ENCODE data around the gene MT3. TPM values are rescaled to one million over a fixed set of nuclear protein-coding genes. Genes with fewer than 3 reads are reported as not detected.

MT3 gene
- total and polyA plus RNA-seq, 9 of the 15 experiments (the other 6 are each of a cell fraction or from before 2014, with no cell fraction given) = not detected

GRCh38 chr16:56616608-56617211 lies 27.4 kb downstream of the MT3 start:
- no peak for ATAC-seq
- no peaks in the 10 kb centered on the region for H4K20me1 ChIP-seq (replicated peaks; ENCODE audit: control insufficient read depth, insufficient read depth, low read length)
- H3K9ac ChIP-seq (ENCODE audit: insufficient read depth in 1 of 2, low read depth in 2 of 2, low read length in 2 of 2) = no peak overlapping the region
- H3K36me3 ChIP-seq (ENCODE audit: control insufficient read depth, insufficient read depth, low read length) = no peaks in the 10 kb centered on the region
- peaks cover 0 to 6% of the 10 kb centered on the region in 2 experiments; a peak in 1 of 5 replicates for H3K4me1 ChIP-seq (replicated peaks in 1 of 2; ENCODE audit: control insufficient read depth in 2 of 2, insufficient read depth in 2 of 2, low read length in 2 of 2)
- no peak for FAIRE-seq
- H3K79me2 ChIP-seq (ENCODE audit: control insufficient read depth, insufficient read depth, low read length) = no peaks in the 10 kb centered on the region
- H3K27me3 ChIP-seq (ENCODE audit: control insufficient read depth in 2 of 2, insufficient read depth in 2 of 2, low read length in 2 of 2) = peaks cover 17 to 39% of the 10 kb centered on the region in 2 experiments
- POLR2A ChIA-PET = no interaction called here
- CTCF ChIA-PET (ENCODE audit: low intra/inter-chr PET ratio) = no interaction called here
- intact Hi-C loops (cut with micrococcal nuclease) = no loop called here
- no peak for TF ChIP-seq ZZZ3 (IDR thresholded peaks at IDR 0.05)
- H2AFZ ChIP-seq (ENCODE audit: low read depth, low read length) = no peak overlapping the region
- no TSS peak for BruUV-seq (replicated peaks)
- H3K4me3 ChIP-seq = no peak overlapping the region
- H3K27ac ChIP-seq (ENCODE audit: extremely low read depth, low read depth, low read length) = no peak overlapping the region
- in situ Hi-C loops (cut with MboI) = no loop called here
- DNase-seq (ENCODE audit: extremely low read depth in 1 of 4, low spot score in 3 of 4) = no peak
- 5% methylated on average over 18 of the region's 23 CpGs for WGBS (ENCODE audit: insufficient coverage, low coverage, missing lambda C conversion rate)
- no peaks in the 10 kb centered on the region for H3K9me3 ChIP-seq (replicated peaks; ENCODE audit: control insufficient read depth, insufficient read depth, low read depth, low read length)
- H3K4me2 ChIP-seq (ENCODE audit: insufficient read depth, low read length) = no peak overlapping the region
- no peaks in the 10 kb centered on the region for H3K9me1 ChIP-seq (ENCODE audit: control insufficient read depth, insufficient read depth, low read length)

- no peaks in the 10 kb centered on the region for H3K9me3 ChIP-seq (replicated peaks; ENCODE audit: control insufficient read depth, insufficient read depth, low read depth, low read length)
- no peak overlapping the region for H3K4me3 ChIP-seq
- CTCF ChIA-PET (ENCODE audit: low intra/inter-chr PET ratio) = no interaction called here
- H3K79me2 ChIP-seq (ENCODE audit: control insufficient read depth, insufficient read depth, low read length) = no peaks in the 10 kb centered on the region
- no peak overlapping the region for H3K4me2 ChIP-seq (ENCODE audit: insufficient read depth, low read length)
- 4% methylated on average over 20 of the region's 41 CpGs for WGBS (ENCODE audit: insufficient coverage, low coverage, missing lambda C conversion rate)
- no peaks in the 10 kb centered on the region for H4K20me1 ChIP-seq (replicated peaks; ENCODE audit: control insufficient read depth, insufficient read depth, low read length)
- no peak overlapping the region for H3K27ac ChIP-seq (ENCODE audit: extremely low read depth, low read depth, low read length)
- ATAC-seq = no peak
- H3K36me3 ChIP-seq (ENCODE audit: control insufficient read depth, insufficient read depth, low read length) = no peaks in the 10 kb centered on the region
- no peak overlapping the region for H3K9ac ChIP-seq (ENCODE audit: insufficient read depth in 1 of 2, low read depth in 2 of 2, low read length in 2 of 2)
- POLR2A ChIA-PET = interaction anchor here (1.2 kb wide), 1 partner anchor 9 kb away, joined by 5 read pairs; the partner anchor contains the start of gene MT2A
- in situ Hi-C loops (cut with MboI) (no loop called here), intact Hi-C loops (cut with micrococcal nuclease) (no loop called here)
- peaks cover 17 to 39% of the 10 kb centered on the region in 2 experiments for H3K27me3 ChIP-seq (ENCODE audit: control insufficient read depth in 2 of 2, insufficient read depth in 2 of 2, low read length in 2 of 2)
- TF ChIP-seq HNRNPK (IDR thresholded peaks at IDR 0.05; ENCODE audit: low read depth, low read length, poor library complexity, severe bottlenecking) (no peak), ZFP36 (IDR thresholded peaks at IDR 0.05; ENCODE audit: low read depth, low read length, partially characterized antibody) (no peak), MTA3 (IDR thresholded peaks at IDR 0.05; ENCODE audit: borderline replicate concordance) (no peak), BRF1 (IDR thresholded peaks at IDR 0.05; ENCODE audit: borderline replicate concordance, extremely low read depth, insufficient read length) (no peak), ZBTB5 (IDR thresholded peaks at IDR 0.05) (no peak), ZNF239 (CRISPR knock-in tag; IDR thresholded peaks at IDR 0.05) (no peak), ZBTB43 (CRISPR knock-in tag; IDR thresholded peaks at IDR 0.05) (no peak), MEF2D (tag; conservative IDR thresholded peaks at IDR 0.05; ENCODE audit: low read depth) (no peak)
- DNase-seq (ENCODE audit: extremely low read depth in 1 of 4, low spot score in 3 of 4) = no peak
- no peaks in the 10 kb centered on the region for H3K9me1 ChIP-seq (ENCODE audit: control insufficient read depth, insufficient read depth, low read length)
- no peak overlapping the region for H2AFZ ChIP-seq (ENCODE audit: low read depth, low read length)
- no peak for FAIRE-seq
- peaks cover 0 to 6% of the 10 kb centered on the region in 2 experiments; a peak in 1 of 5 replicates for H3K4me1 ChIP-seq (replicated peaks in 1 of 2; ENCODE audit: control insufficient read depth in 2 of 2, insufficient read depth in 2 of 2, low read length in 2 of 2)
- no TSS peak for BruUV-seq (replicated peaks)
Measured at GRCh38 chr16:56617212-56618085, 28.1 kb downstream of the MT3 start.
